ENCODE data around the gene CAMTA1.

CAMTA1 gene

DNA sequence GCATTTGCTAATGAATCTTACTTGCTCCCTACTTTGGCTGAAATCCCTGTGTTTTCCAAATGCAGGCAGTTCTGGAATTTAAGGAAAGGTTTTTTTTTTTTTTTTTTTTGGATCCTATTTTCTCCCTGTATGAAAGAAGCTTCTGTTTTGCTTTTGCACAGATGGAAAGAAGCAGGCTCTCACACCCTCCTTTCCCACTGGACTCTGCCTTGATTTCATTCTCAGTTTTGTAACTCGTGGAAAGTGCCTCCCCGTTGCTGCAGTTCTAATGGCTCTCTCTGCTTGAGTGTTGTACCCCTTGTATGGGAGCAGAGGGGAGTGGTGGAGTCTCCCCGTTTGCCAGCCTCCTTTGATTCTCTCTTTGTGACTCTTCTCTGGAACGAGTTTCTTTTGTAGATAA is 291.9 kb downstream of the CAMTA1 start:
- no peak for DNase-seq (ENCODE audit: low read depth)

DNA sequence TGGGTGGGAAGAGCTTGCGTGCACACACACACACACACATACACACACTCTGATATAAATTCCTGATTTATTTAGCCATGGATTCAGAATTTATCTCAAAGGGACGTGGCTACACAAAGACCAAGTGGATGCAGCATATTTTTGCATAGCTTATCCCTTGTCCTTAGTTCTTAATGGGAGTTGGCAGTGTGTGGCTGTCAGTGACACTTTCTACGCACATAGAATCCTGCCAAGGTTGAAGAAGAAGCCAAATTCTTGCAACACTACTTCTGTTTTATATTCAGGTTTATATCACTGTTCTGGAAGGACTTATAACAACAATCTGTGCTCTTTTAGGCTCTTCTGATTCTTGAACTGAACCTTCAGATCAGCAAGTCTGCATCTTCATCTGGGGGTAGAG is 292.7 kb downstream of the CAMTA1 start:
- DNase-seq (ENCODE audit: low read depth) = no peak

DNA sequence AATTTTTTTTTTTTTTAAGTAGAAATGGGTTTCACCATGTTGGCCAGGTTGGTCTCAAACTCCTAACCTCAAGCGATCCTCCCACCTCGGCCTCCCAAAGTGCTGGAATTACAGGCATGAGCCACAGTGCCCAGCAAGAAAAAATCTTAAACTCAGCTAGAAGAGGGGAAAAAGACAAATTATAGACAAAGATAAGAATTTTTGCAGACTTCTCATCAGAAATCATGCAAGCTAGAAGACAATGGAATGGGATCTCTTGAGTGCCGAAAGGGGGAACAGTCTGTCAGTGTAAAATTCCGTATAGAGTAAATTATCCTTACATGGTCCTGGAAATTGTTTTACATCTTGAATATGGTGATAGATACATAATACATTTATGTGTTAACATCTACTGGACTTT is 294.4 kb downstream of the CAMTA1 start:
- no peak for DNase-seq (ENCODE audit: low read depth)

GRCh38 chr1:7084232-7084894 is 299.1 kb downstream of the CAMTA1 start:
- no peak for DNase-seq (ENCODE audit: low read depth)

DNA sequence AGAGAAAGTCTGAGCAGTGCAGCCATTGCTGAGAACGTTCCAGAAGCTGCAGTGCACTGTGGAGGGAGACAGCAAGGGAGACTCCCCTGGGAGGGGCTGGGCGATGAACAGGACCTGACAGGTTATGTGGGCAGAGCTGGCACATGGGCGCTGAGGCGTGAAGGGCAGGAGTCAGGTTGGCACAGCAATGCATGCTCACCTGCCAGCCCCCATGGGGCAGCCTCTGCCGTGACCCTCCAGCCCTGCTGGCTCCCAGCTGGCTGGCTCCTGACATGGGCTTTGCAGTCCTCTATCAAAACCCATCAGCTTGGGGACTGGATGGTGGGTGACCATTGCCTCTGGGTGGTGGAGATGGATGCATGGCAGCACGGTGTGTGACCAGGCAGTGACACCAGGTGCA is 300.3 kb downstream of the CAMTA1 start:
- DNase-seq (ENCODE audit: low read depth) = no peak

GRCh38 chr1:7086106-7086505 is 300.9 kb downstream of the CAMTA1 start:
- no peak for DNase-seq (ENCODE audit: low read depth)

- no peak for DNase-seq (ENCODE audit: low read depth)
These were observed 302.6 kb downstream of the CAMTA1 start for GRCh38 chr1:7087888-7088287.

GRCh38 chr1:7089497-7089896 is 304.2 kb downstream of the CAMTA1 start:
- no peak for DNase-seq (ENCODE audit: low read depth)

DNA sequence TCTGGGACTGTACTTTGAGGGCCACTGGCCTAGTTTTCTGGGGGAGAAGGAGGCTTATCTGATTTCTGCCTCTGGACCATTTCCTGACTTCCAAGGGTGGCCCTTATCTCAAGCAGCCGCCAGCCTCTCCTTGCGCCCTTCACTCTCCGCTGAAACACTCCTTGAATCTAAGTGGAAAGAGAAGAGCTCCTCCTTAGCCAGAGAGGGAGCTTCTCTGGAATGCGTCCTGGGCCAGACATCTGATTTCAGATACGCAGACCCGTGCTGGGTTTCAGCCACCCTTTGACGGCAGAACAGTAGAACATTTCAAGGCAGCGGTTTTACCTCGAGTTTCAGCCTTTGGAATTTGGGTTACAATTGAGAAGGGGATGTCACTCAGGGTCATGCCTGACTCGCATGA is 308.0 kb downstream of the CAMTA1 start:
- no peak for DNase-seq (ENCODE audit: low read depth)

DNA sequence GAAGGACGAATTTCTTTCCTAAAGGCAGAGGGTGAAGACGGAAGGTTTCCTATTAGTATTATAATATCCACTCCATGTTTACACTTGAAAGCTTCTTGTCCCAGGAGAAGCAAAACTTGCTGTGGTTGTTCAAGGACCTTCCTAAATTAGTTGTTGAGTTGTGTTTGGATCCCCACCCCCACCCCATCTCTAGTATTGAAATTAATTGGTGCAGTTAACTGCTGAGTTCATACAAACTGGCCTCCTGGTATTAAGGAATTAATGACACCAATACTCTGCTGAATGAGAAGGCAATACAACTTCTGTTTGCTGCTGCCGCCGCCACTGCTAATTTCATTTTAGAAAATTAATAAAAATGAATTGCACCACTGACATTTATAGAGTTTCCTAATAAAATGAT is 308.8 kb downstream of the CAMTA1 start:
- no peak for DNase-seq (ENCODE audit: low read depth)

GRCh38 chr1:7094509-7094908 is 309.3 kb downstream of the CAMTA1 start:
- DNase-seq (ENCODE audit: low read depth) = no peak

- DNase-seq (ENCODE audit: low read depth) = no peak
These were observed 310.2 kb downstream of the CAMTA1 start for GRCh38 chr1:7095343-7095964.

DNA sequence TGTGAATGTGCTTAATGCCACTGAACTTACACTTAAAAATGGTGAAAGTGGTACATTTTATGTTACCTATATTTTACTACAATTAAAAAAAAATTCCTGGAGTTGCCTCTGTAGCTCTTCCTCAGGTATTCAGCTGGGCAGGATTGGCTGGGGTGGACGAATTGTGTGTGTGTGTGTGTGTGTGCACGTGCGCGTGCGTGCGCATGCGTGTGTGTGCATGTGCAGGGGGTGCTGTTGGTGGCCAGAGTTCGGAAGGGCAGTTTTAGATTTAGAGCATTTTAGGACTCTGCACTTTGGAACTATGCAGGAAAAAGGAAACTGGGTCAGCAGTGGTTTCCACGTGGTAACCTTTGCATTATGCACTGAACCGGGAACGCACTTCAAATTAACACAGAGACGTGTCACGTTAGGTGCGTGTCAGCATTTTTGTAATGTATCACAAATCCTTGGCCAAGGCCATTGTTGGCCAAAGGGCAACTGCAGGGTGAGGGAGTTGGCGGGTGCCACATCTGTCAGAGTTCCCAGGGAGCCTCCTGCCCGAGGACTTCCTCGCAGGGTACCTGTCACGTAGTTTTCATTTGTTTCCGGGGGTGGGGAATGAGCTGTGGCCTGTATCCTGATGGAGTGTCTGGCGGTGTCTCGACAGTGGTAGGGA is 312.8 kb downstream of the CAMTA1 start:
- DNase-seq (ENCODE audit: low read depth) = no peak

GRCh38 chr1:7098641-7099040 is 313.4 kb downstream of the CAMTA1 start:
- no peak for DNase-seq (ENCODE audit: low read depth)

DNA sequence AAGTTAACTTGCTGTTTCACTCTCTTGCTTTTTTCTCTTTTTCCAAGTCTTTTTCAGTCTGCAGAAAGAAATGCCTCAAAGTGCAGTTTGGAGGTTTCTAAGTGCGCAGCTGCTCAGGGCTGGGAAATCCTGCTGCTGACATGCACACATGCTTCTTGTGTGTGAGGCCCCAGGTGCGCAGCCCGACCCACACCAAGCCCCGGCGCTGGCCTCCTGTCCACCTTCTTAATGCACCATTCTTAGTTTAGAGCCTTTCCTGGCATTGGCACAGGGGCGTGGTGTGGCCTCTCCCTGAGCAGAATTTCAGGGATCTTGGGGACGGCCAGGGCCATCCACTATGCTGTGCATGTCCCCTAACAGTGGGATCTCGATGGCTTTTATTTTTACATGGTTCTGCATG is 315.2 kb downstream of the CAMTA1 start:
- no peak for DNase-seq (ENCODE audit: low read depth)

DNA sequence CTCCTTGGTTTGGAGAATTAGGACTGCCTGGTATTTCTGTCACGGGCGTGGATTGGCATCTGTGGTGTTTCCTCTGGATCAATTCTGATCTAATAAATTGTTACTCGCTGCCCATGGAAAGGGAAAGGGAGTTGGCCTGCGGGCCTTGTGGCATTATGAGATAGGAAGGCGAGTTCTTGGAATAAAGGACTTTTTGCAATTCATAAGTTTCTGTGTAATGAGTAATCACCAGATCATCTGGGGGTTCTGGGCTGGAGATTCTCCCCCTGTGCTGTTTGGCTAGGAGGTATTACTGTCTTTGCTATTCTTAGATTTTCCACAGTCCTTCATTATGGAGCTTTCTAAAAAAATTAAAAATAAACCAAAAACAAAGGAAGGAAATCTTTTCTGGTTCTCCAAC is 315.9 kb downstream of the CAMTA1 start:
- no peak for DNase-seq (ENCODE audit: low read depth)

- no peak for DNase-seq (ENCODE audit: low read depth)
These were observed 318.1 kb downstream of the CAMTA1 start for GRCh38 chr1:7103361-7103782.

DNA sequence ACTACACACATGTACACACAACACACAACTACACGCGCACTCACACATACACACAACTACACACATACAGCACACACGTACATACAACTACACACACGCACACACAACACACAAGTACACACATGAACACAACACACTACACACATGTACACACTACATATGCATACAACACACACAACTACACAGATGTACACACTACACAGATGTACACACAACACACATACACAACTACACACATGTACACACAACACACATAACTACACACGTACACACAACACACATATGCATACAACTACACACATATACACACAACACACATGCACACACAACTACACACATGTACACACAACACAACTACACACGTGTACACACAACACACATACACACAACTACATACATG is 318.6 kb downstream of the CAMTA1 start:
- DNase-seq (ENCODE audit: low read depth) = no peak

GRCh38 chr1:7104339-7104738 is 319.1 kb downstream of the CAMTA1 start:
- DNase-seq (ENCODE audit: low read depth) = no peak

DNA sequence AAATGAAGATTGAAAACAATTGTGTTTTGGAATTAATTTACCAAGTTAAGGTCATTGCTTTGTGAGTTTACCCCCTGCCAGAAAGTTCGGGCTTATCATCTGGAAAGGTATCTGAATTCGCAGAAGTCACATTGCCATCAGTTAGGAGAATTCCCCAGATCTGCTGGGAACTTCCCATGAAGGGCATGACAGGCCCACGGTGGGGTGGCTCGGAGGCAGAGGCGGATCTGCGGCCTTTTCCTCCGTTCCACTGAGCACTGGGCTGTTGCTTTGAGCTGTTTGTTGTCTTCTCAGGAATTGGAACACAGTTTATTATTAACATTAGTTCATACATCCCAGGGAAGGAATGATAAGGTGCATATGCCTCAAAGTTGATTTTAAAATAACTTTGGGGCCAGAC is 320.0 kb downstream of the CAMTA1 start:
- DNase-seq (ENCODE audit: low read depth) = no peak

- DNase-seq (ENCODE audit: low read depth) = no peak
These were observed 321.3 kb downstream of the CAMTA1 start for GRCh38 chr1:7106442-7107108.

DNA sequence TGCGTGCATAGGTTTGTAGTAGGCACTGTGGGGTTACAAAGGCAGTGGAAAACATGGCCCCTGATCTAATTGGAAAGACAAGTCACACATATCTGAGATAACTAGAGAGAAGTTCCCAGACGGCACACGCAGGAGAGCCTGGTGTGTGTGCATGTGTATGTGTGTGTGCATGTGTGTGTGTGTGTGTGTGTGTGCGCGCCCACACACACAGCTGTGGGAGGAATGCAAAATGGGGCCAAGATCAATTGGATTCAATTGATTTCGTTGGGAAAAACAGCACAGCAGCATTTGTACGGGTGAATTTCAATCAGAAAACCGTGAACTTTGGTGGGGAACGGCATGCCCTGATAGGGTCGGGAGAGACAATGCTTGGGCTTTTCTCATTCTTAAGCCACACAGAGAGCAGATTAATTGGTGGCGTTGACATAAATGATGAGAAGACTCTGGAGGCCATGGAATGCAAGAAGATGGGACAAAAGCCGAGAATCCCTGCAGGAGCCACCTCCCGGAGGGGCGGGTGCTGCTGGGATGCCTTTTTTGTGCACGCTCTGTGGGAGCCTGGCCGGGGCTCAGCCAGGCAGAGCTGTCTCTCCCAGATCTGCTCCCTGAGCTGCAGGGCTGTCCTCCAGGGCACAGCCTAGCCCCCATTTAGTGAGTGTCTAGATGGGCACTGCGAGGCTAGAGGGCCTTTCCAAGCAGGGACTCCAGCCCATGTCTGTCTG is 322.0 kb downstream of the CAMTA1 start:
- no peak for DNase-seq (ENCODE audit: low read depth)
